GM19240 (cell line): Measurements from ENCODE around the gene RALGAPA2.

ENCODE experiments used
- DNase-seq: peaks from one replicate; pipeline ENCODE4 v3.0.0; 2011; ENCODE audit warnings: low spot score; ENCODE audit not compliant: insufficient read length

RALGAPA2 gene

DNA sequence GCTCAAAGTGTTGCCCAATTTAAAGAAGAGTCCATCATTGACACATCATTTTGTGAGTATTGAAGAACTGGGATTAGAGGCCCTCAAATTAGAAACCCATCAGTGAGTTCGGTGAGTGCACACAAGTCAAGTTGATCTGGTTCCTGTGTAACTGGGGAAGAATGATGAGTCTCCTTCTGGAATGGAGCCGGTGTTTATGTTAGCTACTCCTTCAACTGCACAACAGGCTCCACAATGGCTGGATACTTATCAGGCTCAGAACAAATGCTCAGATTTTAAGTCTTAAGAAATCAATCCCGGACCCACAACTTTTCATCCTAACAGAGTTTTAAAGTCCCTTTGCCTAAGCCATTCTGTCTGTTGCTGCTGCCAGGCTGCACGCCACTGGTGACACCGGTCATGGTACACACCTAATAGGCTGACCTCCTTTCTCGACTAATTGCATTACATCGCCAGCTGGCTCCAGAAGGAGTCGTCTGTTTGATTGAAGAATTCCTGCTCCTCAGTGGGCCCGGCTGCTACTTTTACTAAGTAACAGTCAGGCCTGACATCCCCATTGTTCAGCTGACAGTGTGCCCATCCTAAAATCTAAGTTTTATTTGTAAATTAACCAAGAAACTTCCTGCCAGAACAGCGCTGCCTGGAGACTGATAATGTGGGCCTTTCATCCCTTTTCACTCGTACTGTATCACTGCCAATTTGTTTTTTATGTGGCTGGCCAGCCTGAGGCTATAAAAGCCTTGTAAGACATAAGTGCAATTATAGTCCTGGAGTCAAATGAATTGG, 214.2 kb downstream of the RALGAPA2 start:
- no peak for DNase-seq

DNA sequence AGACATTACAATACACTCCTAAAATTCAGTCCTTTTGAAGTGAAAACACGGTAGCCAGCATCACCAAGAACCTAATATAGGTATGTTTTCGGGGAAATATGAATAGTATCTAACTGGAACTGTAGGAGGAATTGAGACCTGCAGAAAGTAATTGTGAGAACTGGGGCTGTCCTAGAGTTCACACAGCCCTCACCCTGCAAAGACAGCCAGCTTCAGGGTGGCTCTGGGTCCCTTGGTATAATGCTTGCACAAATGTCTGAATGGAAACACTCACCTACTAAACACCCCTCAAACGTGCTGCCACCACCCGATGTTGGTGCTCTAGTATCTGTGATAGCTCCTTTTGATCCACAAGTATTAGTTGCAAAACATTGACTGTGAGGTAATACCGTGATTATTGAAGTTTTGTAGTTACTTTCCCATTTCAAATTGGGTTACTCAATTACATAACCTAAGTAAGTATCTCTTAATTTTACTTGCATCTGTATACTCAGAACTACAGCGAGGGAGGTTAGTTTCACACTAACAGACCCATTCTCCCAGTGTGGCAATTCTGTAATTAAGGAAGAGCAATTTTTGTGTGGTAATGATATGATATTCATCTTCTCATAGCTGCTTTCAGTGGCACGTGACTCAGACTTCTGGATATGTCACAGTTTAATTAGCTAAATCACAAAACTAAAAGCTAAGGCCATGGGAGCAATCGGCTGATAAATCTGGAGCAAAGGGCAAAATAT, 215.0 kb downstream of the RALGAPA2 start:
- no peak for DNase-seq

DNA sequence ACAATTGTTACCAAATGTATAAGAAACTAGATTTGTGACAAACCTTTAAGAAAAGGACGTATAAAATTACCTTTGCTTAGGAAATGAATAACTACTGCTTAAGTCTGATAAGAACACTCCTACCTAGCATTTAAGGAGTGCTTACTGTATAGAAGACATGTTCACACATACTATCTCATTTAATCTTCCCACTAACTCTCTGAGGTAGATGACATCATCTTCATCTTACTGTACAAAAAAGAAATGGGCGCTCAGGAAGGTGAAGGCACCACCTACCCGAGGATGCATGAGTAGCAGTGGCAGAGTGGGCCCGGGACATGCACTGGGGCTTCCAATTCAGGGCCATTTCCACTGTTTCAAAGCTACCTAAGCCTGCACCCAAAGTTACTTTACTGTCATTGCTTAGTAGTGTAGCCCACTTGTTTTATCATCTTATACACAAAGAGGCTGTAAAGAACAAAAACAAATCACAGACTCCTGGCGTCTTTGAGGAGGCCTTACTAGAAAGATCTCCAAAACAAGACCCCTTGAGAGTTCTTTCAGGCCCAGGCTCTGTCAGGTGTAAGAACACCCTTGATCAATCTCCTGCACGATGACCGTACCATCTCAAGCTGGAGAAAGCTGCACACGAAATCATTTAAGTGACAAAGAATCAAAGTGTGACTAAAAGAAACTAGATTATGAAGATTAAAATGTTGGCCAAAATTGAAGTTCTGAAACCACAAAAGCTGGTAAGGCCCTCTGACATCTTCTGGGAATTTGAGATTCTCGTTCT, 216.5 kb downstream of the RALGAPA2 start:
- no peak for DNase-seq

DNA sequence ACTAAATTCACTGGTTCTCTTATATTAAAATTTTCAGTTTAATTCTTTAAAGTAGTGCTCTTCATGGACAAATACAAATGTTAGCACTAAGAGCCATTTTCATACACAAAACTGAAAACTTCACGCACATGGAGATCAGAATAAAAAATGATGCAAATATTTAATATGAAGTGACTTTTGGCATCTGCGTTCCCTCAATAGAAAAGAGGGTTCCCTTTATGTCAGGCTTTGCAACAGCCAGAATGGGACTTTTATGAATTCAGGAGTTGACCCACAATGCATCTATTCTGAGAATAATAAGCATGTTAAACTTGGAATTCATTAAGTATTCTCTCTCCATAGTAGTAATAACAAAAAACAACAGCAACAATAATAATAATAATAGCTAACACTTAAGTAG, 218.7 kb downstream of the RALGAPA2 start:
- no peak for DNase-seq

DNA sequence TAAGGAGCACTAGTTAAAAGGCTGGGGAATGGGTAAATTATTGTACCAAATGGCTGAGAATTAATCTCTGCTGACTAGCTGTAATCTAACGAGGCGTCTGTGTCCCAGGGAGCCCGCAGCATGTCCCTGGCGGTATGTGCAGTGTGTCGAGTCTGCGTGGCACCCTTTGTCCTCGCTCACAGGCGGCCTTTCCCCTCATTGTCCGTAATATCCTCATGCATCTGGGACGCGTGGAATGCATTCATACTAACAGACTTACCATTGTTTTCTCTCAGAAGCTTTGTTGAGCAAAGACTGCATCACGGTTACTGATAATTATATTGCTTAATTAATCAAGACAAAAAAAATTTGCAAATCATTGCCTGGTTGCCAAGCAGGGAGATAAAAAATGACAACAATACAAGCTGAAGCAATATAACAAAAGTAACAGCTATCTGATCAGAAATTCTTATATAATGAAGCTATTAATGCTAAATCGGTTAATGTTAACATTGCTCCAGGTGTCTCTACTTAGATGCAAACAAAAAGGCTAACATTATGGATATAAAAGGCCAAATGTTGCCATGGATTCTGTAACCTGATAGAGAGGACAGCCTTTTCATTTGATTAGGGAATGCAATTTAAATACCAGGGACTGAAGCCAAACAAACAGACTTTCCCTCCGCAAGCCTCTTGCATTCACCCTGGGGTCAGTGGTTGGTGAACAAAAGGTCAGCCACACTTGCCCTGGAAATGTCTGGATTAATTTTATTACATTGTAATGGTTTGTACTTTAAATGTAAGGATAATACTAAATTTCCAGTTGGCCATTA, 219.7 kb downstream of the RALGAPA2 start:
- no peak for DNase-seq

DNA sequence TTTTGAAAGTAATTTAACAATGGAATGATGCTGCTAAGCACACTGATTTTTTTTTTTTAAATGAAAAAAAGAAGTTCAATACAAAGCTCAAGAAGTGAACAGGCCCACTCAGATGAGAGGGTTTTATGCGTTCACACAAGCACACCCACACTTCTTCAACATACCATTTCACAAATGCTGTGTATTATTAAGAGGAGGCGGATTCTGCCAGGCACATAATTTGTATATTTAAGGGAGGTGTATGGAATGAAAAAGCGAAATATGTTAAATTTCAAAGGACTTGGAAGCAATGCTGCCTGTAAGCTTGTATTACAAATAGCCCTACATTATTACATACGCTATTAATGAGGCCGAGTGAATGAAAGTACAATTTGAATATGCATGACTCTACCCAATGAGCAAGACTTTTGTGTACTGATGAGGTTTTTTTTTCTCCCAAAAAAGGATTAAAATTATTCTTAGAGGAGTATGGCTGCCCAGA, 220.6 kb downstream of the RALGAPA2 start:
- DNase-seq: no peak

DNA sequence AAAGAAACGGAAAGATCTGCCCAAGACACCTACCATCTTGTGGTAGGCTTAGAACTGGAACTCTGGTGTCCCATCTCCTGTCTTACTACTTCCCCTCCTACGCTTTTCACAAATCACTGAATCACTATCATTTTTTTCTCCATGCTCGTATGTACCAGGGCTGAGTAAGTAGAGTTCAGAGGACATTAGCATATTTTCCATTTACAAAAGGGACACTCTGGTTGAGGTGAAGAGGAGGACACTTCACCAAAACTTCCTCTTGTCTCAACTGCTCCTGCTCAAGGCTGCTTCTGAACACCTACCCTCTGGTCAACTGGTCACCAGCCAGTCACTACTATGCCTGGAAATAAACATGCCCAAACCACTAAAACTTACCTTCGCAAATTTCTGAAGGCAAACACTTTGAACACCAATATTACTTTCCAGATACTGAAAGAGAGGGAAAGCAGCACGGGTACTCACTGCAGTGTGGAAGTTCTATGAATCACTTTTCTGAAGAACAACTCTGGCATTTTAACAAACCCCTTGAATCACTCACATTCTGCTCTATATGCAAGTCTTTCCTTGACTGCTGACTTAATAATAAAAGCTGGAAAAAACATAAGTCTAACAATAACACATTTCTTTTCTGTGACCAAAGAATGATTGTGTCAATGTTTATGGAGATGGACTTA, 221.2 kb downstream of the RALGAPA2 start:
- DNase-seq: no peak

DNA sequence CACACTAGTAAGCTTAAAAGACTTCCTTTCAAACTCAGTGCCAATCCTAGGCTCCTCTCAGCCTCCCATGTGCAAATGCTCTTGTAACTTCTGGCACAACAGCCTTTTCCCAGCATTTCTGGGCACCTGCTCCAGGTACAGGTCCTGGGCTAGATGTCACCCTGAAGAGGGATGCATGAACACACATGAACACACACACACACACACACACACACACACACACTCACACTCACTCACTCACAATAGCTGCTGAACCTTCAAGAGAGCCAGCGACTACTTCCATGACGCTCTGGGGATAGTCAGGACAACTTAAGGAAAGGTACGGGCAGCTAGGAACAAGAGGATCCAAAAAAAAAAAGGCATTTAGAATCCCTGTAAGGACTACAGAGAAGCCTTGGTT, 221.8 kb downstream of the RALGAPA2 start:
- DNase-seq: no peak

DNA sequence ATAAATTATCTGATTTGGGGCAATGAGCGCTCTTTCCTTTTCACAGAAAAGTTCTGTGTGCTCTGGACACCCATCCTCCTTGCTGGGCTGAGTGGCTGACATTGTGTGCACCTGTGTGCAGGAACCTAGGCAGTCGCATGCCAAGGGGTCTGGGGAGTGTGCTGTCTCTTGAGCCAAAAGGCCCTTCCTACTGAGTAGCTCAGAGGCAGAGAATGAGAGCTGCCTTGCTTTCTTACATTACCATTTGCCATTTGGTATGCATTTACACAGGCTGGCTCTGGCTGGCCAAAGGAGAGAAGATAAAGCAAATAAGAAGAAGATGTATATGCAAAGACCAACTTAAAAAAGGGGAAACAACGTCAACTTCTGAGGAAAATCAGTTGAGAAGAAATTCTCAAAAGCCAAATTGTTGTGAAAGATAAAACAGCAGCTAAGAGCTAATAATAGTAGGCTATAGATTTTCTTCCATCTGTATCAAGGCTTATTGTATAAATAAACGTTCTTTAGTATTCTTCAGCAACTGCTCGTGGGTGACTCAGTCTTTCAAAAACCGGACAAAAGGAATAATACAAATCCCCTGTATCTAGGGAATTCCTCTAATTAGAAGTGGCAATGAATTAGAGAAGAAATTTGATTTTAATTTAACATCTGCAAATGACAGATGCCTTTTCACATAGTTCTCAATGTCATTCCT, 222.6 kb downstream of the RALGAPA2 start:
- no peak for DNase-seq

DNA sequence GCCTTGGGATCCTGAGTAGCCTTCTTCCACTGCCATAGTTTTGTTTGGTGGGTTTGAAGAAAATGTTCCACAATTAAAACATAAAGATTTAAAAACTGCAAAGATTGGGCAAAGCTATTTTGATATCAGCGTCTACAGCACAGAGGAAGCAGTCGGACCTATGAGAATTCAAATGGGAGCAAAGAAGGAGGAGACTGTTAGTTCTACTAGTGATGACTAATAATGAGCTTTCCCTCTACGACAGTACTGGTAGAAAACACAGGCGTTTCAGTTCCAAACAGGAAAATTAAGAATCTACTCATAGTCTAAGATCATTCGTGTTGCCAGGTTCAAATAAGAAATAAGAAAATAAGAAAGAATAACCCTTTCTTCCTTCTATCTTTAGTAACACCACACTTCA, 223.4 kb downstream of the RALGAPA2 start:
- DNase-seq: no peak

DNA sequence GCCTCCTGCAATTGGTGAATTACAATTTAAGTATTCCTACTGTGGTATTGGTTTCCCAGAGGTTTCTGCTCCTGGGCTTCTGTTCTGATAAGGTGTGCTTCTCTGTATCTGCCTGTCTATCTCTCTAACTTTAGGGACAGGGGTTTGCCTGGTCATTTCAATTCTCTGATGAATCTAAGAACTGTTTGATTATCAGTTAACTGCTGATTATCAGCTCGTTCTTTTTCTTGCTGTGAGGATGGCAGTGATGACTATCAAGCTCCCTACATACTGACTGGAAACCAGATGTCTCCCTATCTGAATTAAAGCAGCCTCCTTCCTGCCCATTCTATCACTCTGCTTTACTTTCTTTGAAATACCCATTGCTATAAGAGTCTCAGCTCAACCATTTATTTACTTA, 224.1 kb downstream of the RALGAPA2 start:
- DNase-seq: no peak

DNA sequence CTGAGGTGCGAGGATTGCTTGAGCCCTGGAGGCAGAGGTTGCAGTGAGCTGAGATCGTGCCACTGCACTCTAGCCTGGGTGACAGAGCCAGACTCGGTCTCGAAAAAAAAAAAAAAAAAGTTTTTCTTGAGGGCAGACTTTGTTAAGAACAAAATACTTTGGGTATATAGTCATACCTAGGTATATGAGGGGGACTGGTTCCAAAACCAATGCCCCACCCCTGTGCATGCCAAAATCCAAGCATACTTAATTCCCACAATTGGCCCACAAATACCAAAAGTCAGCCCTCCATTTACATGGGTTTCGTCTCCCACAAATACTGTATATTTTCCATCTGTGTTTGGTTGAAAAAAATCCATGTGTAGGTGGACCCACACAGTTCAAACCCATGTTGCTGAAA, 224.6 kb downstream of the RALGAPA2 start:
- DNase-seq: no peak

DNA sequence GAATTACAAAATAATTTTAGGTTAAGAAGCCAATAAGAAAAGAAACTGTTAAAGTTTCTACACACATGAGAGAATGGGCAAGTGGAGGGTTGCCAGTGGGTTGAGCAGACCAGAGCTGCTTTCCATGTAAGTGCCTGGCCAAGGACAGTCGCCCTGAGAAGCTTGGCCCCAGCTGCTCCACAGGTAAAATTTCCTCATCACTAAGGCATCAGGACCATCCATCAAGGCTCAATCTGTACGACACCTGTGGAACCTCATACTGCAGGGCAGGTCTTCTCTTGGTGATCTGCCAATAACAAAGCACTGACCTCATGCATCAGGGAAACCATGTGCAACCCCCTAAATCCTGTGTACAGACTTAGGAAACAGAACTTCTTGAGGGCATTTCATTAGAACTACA, 229.1 kb downstream of the RALGAPA2 start:
- no peak for DNase-seq

DNA sequence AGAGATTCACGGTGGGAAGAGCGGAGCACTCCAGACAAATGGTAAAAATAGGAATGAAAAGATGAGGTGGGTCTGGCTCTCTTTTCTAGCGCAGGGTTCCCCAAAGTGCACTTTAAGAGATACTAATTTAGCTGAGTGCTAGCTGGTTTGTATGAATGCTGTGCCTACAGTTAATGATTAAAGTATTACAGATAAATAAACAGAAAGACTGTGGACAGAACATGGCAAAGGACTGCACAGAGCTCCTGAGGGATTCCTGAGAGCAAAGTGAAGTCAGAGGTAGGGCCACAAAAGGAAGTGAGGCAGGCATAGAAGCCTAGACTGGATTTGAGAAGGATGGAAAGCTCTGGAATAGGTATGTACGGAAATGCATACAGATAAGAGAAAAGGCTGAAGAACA, 230.0 kb downstream of the RALGAPA2 start:
- DNase-seq: no peak

DNA sequence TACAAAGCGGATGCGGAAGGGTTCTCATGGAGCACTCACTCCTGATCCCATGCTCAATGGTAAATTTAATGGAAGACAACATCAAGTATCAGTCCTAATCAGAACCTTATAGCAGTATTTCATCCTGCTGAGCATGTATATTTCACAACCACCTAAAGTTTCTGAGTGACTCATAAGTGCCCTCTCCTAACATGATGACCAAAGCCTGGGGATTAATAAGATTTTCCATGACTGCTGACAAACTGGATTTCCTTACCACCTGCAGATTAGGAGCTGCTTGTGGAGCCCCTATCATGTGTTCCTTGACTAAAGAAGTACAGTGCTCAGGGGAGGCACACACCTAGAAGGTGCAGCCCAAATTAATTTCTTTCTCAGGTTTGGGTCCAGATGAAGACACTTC, 231.8 kb downstream of the RALGAPA2 start:
- no peak for DNase-seq

DNA sequence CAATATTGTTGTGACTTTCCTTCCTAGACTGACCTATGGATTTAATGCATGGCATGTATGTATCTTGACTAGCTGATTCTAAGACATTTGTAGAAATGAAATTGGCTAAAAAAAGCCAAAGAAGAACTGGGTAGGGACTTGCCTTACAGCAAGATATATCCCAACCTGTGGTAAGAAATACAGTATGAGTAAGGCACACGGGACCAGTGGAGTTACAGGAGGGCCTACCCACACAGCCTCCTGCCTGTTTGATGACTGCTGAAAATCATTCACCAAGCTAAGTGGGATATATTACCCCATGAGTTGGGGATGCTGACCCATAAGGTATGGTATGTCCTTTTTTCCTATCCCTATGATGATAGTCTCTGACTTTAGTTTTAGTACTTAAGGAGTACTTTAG, 232.3 kb downstream of the RALGAPA2 start:
- no peak for DNase-seq

DNA sequence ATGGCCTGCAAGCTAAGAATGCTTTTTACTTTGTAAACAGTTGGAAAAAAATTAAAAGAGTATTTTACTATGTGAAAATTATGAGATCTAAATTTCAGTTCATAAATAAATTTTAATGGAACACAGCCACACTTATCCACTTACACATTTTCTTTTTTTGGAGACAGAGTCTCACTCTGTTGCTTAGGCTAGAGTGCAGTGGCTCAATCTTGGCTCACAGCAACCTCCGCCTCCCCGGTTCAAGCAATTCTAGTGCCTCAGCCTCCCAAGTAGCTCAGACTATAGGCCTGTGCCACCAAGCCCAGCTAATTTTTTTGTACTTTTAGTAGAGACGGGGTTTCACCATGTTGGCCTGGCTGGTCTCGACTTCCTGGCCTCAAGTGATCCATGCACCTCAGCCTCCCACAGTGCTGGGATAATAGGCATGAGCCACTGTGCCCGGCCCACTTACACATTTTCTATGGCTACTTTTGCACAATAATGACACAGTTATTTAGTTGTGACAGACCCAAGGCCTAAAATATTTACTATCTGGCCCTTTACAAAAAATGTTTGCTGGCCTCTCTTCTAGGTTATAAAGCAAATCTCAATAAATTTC, 234.9 kb downstream of the RALGAPA2 start:
- DNase-seq: no peak

DNA sequence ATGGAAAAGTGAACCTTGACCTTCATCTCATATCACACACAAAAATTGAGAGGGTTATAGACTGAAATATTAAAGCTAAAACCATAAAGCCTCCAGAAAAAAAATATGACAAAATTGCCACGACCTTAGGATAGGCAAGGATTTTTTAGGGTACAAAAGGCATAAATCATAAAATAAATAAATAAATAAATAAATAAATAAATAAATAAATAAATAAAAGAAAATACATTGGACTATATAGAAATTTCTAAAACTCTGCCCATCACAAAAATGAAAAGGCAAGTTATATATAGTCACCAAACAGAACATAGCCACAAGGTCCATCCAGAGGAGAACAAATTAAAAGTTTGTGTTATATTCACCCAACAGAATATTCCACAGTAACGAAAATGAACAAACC, 235.9 kb downstream of the RALGAPA2 start:
- DNase-seq: no peak

DNA sequence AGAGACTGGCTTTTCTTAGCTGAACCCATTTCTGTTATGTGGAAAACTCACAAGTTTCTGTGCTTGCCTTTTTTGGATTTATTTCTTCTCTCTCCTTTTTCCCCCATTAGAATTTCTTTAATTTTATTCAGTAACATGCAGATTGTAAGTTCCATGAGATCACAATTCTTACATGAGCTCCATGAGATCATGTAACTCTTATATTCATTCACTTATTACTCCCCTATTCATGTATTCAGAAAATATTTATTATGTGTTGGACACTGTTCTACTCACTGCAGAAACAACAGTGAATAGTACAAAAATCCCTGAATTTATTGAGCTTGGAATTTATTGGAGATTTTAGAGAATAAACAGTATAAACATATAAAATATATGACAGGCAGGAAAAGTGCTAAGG, 238.8 kb downstream of the RALGAPA2 start:
- no peak for DNase-seq
